ENCODE measurements around the gene PI4KA.
"Not testable (repeated sequence)": the region's sequence is repeated elsewhere in the genome, so short reads cannot be mapped to it uniquely, and the experiment has no call there.

DNA sequence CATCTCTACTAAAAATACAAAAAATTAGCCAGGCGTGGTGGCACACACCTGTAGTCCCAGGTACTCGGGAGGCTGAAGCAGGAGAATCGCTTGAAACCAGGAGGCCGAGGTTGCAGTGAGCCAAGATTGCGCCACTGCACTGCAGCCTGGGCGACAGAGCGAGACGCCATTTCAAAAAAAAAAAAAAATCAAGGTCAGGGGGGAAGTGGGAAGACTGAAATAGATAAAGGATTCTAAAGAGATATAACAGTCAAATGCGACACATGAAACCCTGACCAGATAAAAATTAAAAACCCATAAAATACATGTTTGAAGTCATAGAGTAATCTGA lies 89.2 kb downstream of the PI4KA start:
- TF ChIP-seq, protein P1, sequence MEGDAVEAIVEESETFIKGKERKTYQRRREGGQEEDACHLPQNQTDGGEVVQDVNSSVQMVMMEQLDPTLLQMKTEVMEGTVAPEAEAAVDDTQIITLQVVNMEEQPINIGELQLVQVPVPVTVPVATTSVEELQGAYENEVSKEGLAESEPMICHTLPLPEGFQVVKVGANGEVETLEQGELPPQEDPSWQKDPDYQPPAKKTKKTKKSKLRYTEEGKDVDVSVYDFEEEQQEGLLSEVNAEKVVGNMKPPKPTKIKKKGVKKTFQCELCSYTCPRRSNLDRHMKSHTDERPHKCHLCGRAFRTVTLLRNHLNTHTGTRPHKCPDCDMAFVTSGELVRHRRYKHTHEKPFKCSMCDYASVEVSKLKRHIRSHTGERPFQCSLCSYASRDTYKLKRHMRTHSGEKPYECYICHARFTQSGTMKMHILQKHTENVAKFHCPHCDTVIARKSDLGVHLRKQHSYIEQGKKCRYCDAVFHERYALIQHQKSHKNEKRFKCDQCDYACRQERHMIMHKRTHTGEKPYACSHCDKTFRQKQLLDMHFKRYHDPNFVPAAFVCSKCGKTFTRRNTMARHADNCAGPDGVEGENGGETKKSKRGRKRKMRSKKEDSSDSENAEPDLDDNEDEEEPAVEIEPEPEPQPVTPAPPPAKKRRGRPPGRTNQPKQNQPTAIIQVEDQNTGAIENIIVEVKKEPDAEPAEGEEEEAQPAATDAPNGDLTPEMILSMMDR (IDR thresholded peaks at IDR 0.05; ENCODE audit: low read depth, low read length, missing input control): not testable (repeated sequence)
- TF ChIP-seq, protein P2, sequence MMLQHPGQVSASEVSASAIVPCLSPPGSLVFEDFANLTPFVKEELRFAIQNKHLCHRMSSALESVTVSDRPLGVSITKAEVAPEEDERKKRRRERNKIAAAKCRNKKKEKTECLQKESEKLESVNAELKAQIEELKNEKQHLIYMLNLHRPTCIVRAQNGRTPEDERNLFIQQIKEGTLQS (IDR thresholded peaks at IDR 0.05): not testable (repeated sequence)
- not testable (repeated sequence) for TF ChIP-seq RAD21 (IDR thresholded peaks at IDR 0.05); EGR1 (IDR thresholded peaks at IDR 0.05; ENCODE audit: low read depth in 2 of 2); GABPA (IDR thresholded peaks at IDR 0.05 in 1 of 2, conservative IDR thresholded peaks at IDR 0.05 in 1 of 2); RXRA (IDR thresholded peaks at IDR 0.05); HNF4A (conservative IDR thresholded peaks at IDR 0.05); TAF1 (conservative IDR thresholded peaks at IDR 0.05); NR2F2 (IDR thresholded peaks at IDR 0.05)
- TF ChIP-seq, protein P3, sequence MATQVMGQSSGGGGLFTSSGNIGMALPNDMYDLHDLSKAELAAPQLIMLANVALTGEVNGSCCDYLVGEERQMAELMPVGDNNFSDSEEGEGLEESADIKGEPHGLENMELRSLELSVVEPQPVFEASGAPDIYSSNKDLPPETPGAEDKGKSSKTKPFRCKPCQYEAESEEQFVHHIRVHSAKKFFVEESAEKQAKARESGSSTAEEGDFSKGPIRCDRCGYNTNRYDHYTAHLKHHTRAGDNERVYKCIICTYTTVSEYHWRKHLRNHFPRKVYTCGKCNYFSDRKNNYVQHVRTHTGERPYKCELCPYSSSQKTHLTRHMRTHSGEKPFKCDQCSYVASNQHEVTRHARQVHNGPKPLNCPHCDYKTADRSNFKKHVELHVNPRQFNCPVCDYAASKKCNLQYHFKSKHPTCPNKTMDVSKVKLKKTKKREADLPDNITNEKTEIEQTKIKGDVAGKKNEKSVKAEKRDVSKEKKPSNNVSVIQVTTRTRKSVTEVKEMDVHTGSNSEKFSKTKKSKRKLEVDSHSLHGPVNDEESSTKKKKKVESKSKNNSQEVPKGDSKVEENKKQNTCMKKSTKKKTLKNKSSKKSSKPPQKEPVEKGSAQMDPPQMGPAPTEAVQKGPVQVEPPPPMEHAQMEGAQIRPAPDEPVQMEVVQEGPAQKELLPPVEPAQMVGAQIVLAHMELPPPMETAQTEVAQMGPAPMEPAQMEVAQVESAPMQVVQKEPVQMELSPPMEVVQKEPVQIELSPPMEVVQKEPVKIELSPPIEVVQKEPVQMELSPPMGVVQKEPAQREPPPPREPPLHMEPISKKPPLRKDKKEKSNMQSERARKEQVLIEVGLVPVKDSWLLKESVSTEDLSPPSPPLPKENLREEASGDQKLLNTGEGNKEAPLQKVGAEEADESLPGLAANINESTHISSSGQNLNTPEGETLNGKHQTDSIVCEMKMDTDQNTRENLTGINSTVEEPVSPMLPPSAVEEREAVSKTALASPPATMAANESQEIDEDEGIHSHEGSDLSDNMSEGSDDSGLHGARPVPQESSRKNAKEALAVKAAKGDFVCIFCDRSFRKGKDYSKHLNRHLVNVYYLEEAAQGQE (IDR thresholded peaks at IDR 0.05): not testable (repeated sequence)
- TF ChIP-seq, protein P4, sequence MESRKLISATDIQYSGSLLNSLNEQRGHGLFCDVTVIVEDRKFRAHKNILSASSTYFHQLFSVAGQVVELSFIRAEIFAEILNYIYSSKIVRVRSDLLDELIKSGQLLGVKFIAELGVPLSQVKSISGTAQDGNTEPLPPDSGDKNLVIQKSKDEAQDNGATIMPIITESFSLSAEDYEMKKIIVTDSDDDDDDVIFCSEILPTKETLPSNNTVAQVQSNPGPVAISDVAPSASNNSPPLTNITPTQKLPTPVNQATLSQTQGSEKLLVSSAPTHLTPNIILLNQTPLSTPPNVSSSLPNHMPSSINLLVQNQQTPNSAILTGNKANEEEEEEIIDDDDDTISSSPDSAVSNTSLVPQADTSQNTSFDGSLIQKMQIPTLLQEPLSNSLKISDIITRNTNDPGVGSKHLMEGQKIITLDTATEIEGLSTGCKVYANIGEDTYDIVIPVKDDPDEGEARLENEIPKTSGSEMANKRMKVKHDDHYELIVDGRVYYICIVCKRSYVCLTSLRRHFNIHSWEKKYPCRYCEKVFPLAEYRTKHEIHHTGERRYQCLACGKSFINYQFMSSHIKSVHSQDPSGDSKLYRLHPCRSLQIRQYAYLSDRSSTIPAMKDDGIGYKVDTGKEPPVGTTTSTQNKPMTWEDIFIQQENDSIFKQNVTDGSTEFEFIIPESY (IDR thresholded peaks at IDR 0.05): not testable (repeated sequence)

Data from liver (tissue), 3 donors.